ENCODE measurements around the gene SHOX. TPM values are rescaled to one million over a fixed set of nuclear protein-coding genes. Genes with fewer than 3 reads are reported as not detected.

The SHOX gene
- total RNA-seq, 1 donor from 2014 or later: 0.16 TPM

DNA sequence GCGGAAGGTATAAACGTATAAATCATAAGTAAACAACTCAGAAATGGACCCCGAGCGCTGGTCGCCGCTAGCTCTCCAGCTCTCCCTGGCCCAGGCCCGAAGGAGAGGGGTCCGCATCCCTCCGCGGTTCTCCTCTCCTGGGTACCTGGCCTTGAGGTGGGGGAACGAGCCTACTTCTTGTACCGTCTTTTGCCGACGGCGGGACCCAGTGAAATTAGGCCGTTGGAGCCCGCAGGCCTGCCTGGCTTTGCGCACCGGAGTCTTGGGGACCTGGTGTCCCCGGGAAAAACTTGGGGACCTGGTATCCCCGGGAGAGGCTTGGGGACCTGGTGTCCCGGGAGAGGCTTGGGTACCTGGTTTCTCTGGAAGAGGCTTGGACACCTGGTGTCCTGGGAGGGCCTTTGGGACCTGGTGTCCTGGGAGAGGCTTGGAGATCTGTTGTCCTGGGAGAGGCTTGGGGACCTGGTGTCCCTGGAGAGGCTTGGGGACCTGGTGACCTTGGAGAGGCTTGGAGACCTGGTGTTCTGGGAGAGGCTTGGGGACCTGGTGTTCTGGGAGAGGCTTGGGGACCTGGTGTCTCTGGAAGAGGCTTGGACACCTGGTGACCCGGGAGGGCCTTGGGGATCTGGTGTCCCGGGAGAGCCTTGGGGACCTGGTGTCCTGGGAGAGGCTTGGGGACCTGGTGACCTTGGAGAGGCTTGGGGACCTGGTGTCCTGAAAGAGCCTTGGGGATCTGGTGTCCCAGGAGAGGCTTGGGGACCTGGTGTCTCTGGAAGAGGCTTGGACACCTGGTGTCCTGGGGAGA lies 12.0 kb downstream of the SHOX start:
- no peak overlapping the region for H3K27ac Mint-ChIP-seq (ENCODE audit: unreplicated experiment)
- H3K36me3 Mint-ChIP-seq (ENCODE audit: low read depth): no peaks in the 10 kb centered on the region
- peaks cover 20% of the 10 kb centered on the region for H3K4me1 Mint-ChIP-seq
- no peak for DNase-seq (ENCODE audit: low read depth, low spot score)
- TF ChIP-seq, protein P1, sequence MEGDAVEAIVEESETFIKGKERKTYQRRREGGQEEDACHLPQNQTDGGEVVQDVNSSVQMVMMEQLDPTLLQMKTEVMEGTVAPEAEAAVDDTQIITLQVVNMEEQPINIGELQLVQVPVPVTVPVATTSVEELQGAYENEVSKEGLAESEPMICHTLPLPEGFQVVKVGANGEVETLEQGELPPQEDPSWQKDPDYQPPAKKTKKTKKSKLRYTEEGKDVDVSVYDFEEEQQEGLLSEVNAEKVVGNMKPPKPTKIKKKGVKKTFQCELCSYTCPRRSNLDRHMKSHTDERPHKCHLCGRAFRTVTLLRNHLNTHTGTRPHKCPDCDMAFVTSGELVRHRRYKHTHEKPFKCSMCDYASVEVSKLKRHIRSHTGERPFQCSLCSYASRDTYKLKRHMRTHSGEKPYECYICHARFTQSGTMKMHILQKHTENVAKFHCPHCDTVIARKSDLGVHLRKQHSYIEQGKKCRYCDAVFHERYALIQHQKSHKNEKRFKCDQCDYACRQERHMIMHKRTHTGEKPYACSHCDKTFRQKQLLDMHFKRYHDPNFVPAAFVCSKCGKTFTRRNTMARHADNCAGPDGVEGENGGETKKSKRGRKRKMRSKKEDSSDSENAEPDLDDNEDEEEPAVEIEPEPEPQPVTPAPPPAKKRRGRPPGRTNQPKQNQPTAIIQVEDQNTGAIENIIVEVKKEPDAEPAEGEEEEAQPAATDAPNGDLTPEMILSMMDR (conservative IDR thresholded peaks at IDR 0.05): no peak
- H3K27me3 Mint-ChIP-seq (ENCODE audit: low read depth): peaks cover 88% of the 10 kb centered on the region
- H3K4me3 Mint-ChIP-seq: no peak overlapping the region
- H3K9me3 Mint-ChIP-seq: no peaks in the 10 kb centered on the region

DNA sequence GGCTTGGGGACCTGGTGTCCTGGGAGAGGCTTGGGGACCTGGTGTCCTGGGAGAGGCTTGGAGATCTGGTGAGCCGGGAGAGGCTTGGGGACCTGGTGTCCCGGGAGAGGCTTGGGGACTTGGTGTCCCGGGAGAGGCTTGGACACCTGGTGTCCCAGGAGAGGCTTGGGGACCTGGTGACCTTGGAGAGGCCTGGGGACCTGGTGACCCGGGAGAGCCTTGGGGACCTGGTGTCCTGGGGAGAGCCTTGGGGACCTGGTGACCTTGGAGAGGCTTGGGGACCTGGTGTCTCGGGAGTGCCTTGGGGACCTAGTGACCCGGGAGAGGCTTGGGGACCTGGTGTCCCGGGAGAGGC lies 12.6 kb downstream of the SHOX start:
- Mint-ChIP-seq H3K27ac (ENCODE audit: unreplicated experiment) (no peak overlapping the region), H3K36me3 (ENCODE audit: low read depth) (no peaks in the 10 kb centered on the region), H3K27me3 (ENCODE audit: low read depth) (peaks cover 82% of the 10 kb centered on the region), H3K9me3 (no peaks in the 10 kb centered on the region), H3K4me1 (peaks cover 14% of the 10 kb centered on the region), H3K4me3 (no peak overlapping the region)
- DNase-seq (ENCODE audit: low read depth, low spot score): no peak
- TF ChIP-seq, protein P1 (conservative IDR thresholded peaks at IDR 0.05): no peak

DNA sequence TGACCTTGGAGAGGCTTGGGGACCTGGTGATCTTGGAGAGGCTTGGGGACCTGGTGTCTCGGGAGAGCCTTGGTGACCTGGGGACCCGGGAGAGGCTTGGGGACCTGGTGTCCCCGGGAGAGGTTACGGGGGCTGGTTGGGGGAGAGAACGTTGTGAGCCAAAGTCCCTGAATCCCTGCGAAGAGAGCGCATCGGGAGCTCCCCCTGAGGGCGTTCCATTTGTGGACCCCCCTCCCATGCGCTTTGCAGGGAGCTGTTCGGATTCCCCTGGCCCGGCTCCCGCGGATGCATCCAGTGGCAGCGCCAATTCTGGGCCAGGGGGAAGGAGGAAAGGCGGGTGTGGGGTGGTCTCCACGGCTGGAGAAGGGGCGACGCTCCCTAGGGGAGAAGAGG lies 13.3 kb downstream of the SHOX start:
- no peak for DNase-seq (ENCODE audit: low read depth, low spot score)
- H3K27ac Mint-ChIP-seq (ENCODE audit: unreplicated experiment): no peak overlapping the region
- H3K9me3 Mint-ChIP-seq: no peaks in the 10 kb centered on the region
- TF ChIP-seq, protein P1 (conservative IDR thresholded peaks at IDR 0.05): no peak
- H3K4me3 Mint-ChIP-seq: no peak overlapping the region
- H3K36me3 Mint-ChIP-seq (ENCODE audit: low read depth): no peaks in the 10 kb centered on the region
- peaks cover 10% of the 10 kb centered on the region for H3K4me1 Mint-ChIP-seq
- peaks cover 82% of the 10 kb centered on the region for H3K27me3 Mint-ChIP-seq (ENCODE audit: low read depth)

DNA sequence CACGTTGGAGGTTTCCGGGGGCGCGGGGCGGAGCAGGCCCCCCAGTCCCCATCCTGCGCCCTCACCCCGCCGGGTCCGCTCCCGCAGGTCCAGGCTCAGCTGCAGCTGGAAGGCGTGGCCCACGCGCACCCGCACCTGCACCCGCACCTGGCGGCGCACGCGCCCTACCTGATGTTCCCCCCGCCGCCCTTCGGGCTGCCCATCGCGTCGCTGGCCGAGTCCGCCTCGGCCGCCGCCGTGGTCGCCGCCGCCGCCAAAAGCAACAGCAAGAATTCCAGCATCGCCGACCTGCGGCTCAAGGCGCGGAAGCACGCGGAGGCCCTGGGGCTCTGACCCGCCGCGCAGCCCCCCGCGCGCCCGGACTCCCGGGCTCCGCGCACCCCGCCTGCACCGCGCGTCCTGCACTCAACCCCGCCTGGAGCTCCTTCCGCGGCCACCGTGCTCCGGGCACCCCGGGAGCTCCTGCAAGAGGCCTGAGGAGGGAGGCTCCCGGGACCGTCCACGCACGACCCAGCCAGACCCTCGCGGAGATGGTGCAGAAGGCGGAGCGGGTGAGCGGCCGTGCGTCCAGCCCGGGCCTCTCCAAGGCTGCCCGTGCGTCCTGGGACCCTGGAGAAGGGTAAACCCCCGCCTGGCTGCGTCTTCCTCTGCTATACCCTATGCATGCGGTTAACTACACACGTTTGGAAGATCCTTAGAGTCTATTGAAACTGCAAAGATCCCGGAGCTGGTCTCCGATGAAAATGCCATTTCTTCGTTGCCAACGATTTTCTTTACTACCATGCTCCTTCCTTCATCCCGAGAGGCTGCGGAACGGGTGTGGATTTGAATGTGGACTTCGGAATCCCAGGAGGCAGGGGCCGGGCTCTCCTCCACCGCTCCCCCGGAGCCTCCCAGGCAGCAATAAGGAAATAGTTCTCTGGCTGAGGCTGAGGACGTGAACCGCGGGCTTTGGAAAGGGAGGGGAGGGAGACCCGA lies 14.0 kb downstream of the SHOX start:
- TF ChIP-seq, protein P1 (conservative IDR thresholded peaks at IDR 0.05): no peak
- no peak overlapping the region for H3K4me3 Mint-ChIP-seq
- H3K27me3 Mint-ChIP-seq (ENCODE audit: low read depth): peaks cover 80% of the 10 kb centered on the region
- no peaks in the 10 kb centered on the region for H3K9me3 Mint-ChIP-seq
- H3K27ac Mint-ChIP-seq (ENCODE audit: unreplicated experiment): no peak overlapping the region
- no peaks in the 10 kb centered on the region for H3K36me3 Mint-ChIP-seq (ENCODE audit: low read depth)
- H3K4me1 Mint-ChIP-seq: peaks cover 4% of the 10 kb centered on the region
- DNase-seq (ENCODE audit: low read depth, low spot score): no peak

DNA sequence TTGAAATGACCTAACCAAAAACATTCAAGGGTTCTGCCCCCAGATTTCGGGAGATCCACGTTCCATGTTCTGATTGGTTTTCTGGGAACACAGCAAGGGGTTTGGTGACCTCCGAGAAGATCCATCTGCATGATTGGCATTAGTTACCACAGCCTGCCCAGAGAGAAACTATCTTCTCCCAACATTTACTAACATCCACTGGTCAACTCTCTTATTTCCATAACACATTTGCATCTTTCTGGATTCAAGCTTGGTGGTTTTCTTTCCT lies 15.6 kb downstream of the SHOX start:
- H3K4me3 Mint-ChIP-seq: no peak overlapping the region
- peaks cover 74% of the 10 kb centered on the region for H3K27me3 Mint-ChIP-seq (ENCODE audit: low read depth)
- H3K4me1 Mint-ChIP-seq: peaks cover 4% of the 10 kb centered on the region
- no peaks in the 10 kb centered on the region for H3K36me3 Mint-ChIP-seq (ENCODE audit: low read depth)
- TF ChIP-seq, protein P1 (conservative IDR thresholded peaks at IDR 0.05): no peak
- H3K9me3 Mint-ChIP-seq: no peaks in the 10 kb centered on the region
- DNase-seq (ENCODE audit: low read depth, low spot score): no peak
- H3K27ac Mint-ChIP-seq (ENCODE audit: unreplicated experiment): no peak overlapping the region
